ENCODE data around the gene ORC3. TPM values are rescaled to one million over a fixed set of nuclear protein-coding genes. Genes with fewer than 3 reads are reported as not detected.
A peak's percentile ranks its signal among the peaks of the same experiment; 100 is the strongest.
"Not testable (repeated sequence)": the region's sequence is repeated elsewhere in the genome, so short reads cannot be mapped to it uniquely, and the experiment has no call there.

Gene ORC3
- total RNA-seq, 1 experiment from 2014 or later = 52.9 TPM

- Histone ChIP-seq H2AFZ (ENCODE audit: low read length) (no peak overlapping the region), H3K23ac (ENCODE audit: insufficient read length, low read depth, low read length) (no peak overlapping the region), H2BK20ac (ENCODE audit: low read depth, low read length, poor library complexity, severe bottlenecking) (no peak overlapping the region), H4K8ac (replicated peaks; ENCODE audit: insufficient read length, low read depth, low read length) (no peak overlapping the region), H3K4me2 (ENCODE audit: insufficient read depth, insufficient read length, low read length) (no peak overlapping the region), H3K4ac (ENCODE audit: low read depth, low read length) (no peak overlapping the region), H2AK5ac (ENCODE audit: insufficient read length, low read length) (no peak overlapping the region), H2BK15ac (ENCODE audit: low read depth, low read length) (no peak overlapping the region), H2BK120ac (ENCODE audit: low read depth, low read length, poor library complexity, severe bottlenecking) (no peak overlapping the region), H3K27ac (ENCODE audit: insufficient read length, low read depth, low read length) (no peak overlapping the region), H2BK12ac (ENCODE audit: insufficient read length, low read depth, low read length) (no peak overlapping the region), H3K4me1 (ENCODE audit: insufficient read depth, low read length) (no peaks in the 10 kb centered on the region; the same call in 1 of the 2 replicates), H2BK5ac (ENCODE audit: insufficient read length, low read length) (no peak overlapping the region), H3K9ac (ENCODE audit: extremely low read depth, insufficient read length, low read length) (no peak overlapping the region), H3T11ph (ENCODE audit: low read length) (no peak overlapping the region), H3K23me2 (ENCODE audit: insufficient read length, low read depth, low read length, poor library complexity, severe bottlenecking) (no peaks in the 10 kb centered on the region), H3K18ac (ENCODE audit: insufficient read length, low read depth, low read length) (no peak overlapping the region), H3K9me3 (ENCODE audit: control insufficient read depth, low read depth, low read length) (no peaks in the 10 kb centered on the region), H3K14ac (ENCODE audit: insufficient read depth, low read length) (no peak overlapping the region), H3K79me1 (ENCODE audit: insufficient read depth, low read depth, low read length, poor library complexity, severe bottlenecking) (peaks cover 14% of the 10 kb centered on the region), H3K27me3 (ENCODE audit: insufficient read depth, low read length) (no peaks in the 10 kb centered on the region), H4K20me1 (ENCODE audit: control insufficient read depth, insufficient read depth, insufficient read length) (no peaks in the 10 kb centered on the region), H4K91ac (ENCODE audit: insufficient read length, low read depth, low read length) (no peak overlapping the region), H3K56ac (ENCODE audit: insufficient read length, low read depth, low read length) (no peak overlapping the region), H4K5ac (ENCODE audit: insufficient read length, low read depth, low read length) (no peak overlapping the region), H3K79me2 (ENCODE audit: insufficient read depth, low read length) (peaks cover 78% of the 10 kb centered on the region)
- DNase-seq = no peak
- peaks cover 31 to 32% of the 10 kb centered on the region in 2 experiments for H3K4me1 Mint-ChIP-seq
- H3K4me3 Mint-ChIP-seq = no peak overlapping the region
- no peaks in the 10 kb centered on the region for H3K9me3 Mint-ChIP-seq
- no peaks in the 10 kb centered on the region for H3K27me3 Mint-ChIP-seq (ENCODE audit: low read depth)
- no peak overlapping the region; a peak in 2 of 7 replicates for H3K27ac Mint-ChIP-seq
- no CpG with 5 or more reads among the region's 3 CpGs for WGBS (ENCODE audit: extremely low coverage, insufficient read length, low lambda C conversion rate)
- no peak for TF ChIP-seq CTCF (conservative IDR thresholded peaks at IDR 0.05)
- peaks cover 3 to 12% (median 4%) of the 10 kb centered on the region in 3 experiments; a peak in 5 of 7 replicates for H3K36me3 Mint-ChIP-seq (ENCODE audit: insufficient read depth in 1 of 3, low read depth in 3 of 3)
These were observed 97.4 kb downstream of the ORC3 start for GRCh38 chr6:87687296-87687695.

- H3K79me1 ChIP-seq (ENCODE audit: insufficient read depth, low read depth, low read length, poor library complexity, severe bottlenecking) = peaks cover 14% of the 10 kb centered on the region
- not testable (repeated sequence) for H4K8ac ChIP-seq (replicated peaks; ENCODE audit: insufficient read length, low read depth, low read length); H3K27me3 Mint-ChIP-seq (ENCODE audit: low read depth); H3K23me2 ChIP-seq (ENCODE audit: insufficient read length, low read depth, low read length, poor library complexity, severe bottlenecking); H3K4ac ChIP-seq (ENCODE audit: low read depth, low read length); H3K4me1 ChIP-seq (ENCODE audit: insufficient read depth, low read length); H3K14ac ChIP-seq (ENCODE audit: insufficient read depth, low read length); H2BK15ac ChIP-seq (ENCODE audit: low read depth, low read length); H3K9me3 ChIP-seq (ENCODE audit: control insufficient read depth, low read depth, low read length); H2BK5ac ChIP-seq (ENCODE audit: insufficient read length, low read length); H3K4me3 Mint-ChIP-seq; H3K18ac ChIP-seq (ENCODE audit: insufficient read length, low read depth, low read length); H2BK20ac ChIP-seq (ENCODE audit: low read depth, low read length, poor library complexity, severe bottlenecking); H3K23ac ChIP-seq (ENCODE audit: insufficient read length, low read depth, low read length); H3K9me3 Mint-ChIP-seq; H2BK12ac ChIP-seq (ENCODE audit: insufficient read length, low read depth, low read length); H4K91ac ChIP-seq (ENCODE audit: insufficient read length, low read depth, low read length); H3K27ac ChIP-seq (ENCODE audit: insufficient read length, low read depth, low read length); H3K27me3 ChIP-seq (ENCODE audit: insufficient read depth, low read length); H2AK5ac ChIP-seq (ENCODE audit: insufficient read length, low read length); DNase-seq; H3K4me2 ChIP-seq (ENCODE audit: insufficient read depth, insufficient read length, low read length); H2BK120ac ChIP-seq (ENCODE audit: low read depth, low read length, poor library complexity, severe bottlenecking); H3T11ph ChIP-seq (ENCODE audit: low read length); H3K56ac ChIP-seq (ENCODE audit: insufficient read length, low read depth, low read length); H4K20me1 ChIP-seq (ENCODE audit: control insufficient read depth, insufficient read depth, insufficient read length); H2AFZ ChIP-seq (ENCODE audit: low read length); H4K5ac ChIP-seq (ENCODE audit: insufficient read length, low read depth, low read length); H3K9ac ChIP-seq (ENCODE audit: extremely low read depth, insufficient read length, low read length)
- Mint-ChIP-seq H3K27ac (peak overlapping the region; percentile 15 to 63 (median 28); a peak in 3 of 7 replicates), H3K4me1 (peaks cover 32 to 38% of the 10 kb centered on the region in 2 experiments), H3K36me3 (ENCODE audit: insufficient read depth in 1 of 3, low read depth in 3 of 3) (peaks cover 3 to 12% (median 4%) of the 10 kb centered on the region in 3 experiments; a peak in 5 of 7 replicates)
- WGBS (ENCODE audit: extremely low coverage, insufficient read length, low lambda C conversion rate) = no CpG with 5 or more reads among the region's 9 CpGs
- peaks cover 81% of the 10 kb centered on the region for H3K79me2 ChIP-seq (ENCODE audit: insufficient read depth, low read length)
These were observed 98.0 kb downstream of the ORC3 start for GRCh38 chr6:87687893-87688292.
